HUDEP-2 (cell line): ENCODE data around the gene CHRNG.

Experiments
- DNase-seq, 76 experiments: peaks; one replicate each; lab custom pipeline; 2025; ENCODE audit not compliant: unreplicated experiment in 76 of 76; lab: John Stamatoyannopoulos, UW

Gene CHRNG

GRCh38 chr2:232539298-232540231 is at the start of gene CHRNG:
TSS of gene CHRNG (plus strand) at chr2:232539692. CDS start at chr2:232539748, 56 bp downstream.
- DNase-seq, result no peak

GRCh38 chr2:232490221-232491138 is 49.0 kb upstream of the CHRNG start:
- no peak for DNase-seq

GRCh38 chr2:232491139-232491780 is 48.2 kb upstream of the CHRNG start:
- no peak for DNase-seq

GRCh38 chr2:232492236-232492848 is 47.1 kb upstream of the CHRNG start:
- DNase-seq, result no peak

- DNase-seq, result no peak
Observed at GRCh38 chr2:232492963-232493700, 46.4 kb upstream of the CHRNG start.

- DNase-seq, result no peak
Observed at GRCh38 chr2:232493701-232494474, 45.6 kb upstream of the CHRNG start.

- no peak for DNase-seq
Observed at GRCh38 chr2:232494542-232494941, 45.0 kb upstream of the CHRNG start.

GRCh38 chr2:232495292-232495691 is 44.2 kb upstream of the CHRNG start:
- no peak for DNase-seq

- no peak for DNase-seq
Observed at GRCh38 chr2:232496501-232497270, 42.8 kb upstream of the CHRNG start.

- no peak for DNase-seq
Observed at GRCh38 chr2:232497348-232497747, 42.1 kb upstream of the CHRNG start.

- no peak for DNase-seq
Observed at GRCh38 chr2:232498452-232498851, 41.0 kb upstream of the CHRNG start.

- DNase-seq, result no peak
Observed at GRCh38 chr2:232501331-232501771, 38.1 kb upstream of the CHRNG start.

GRCh38 chr2:232501794-232502390 is 37.6 kb upstream of the CHRNG start:
- no peak for DNase-seq

GRCh38 chr2:232502511-232502910 is 37.0 kb upstream of the CHRNG start:
- no peak for DNase-seq

GRCh38 chr2:232502911-232503808 is 36.3 kb upstream of the CHRNG start:
- peak in 1 of 76 experiments; percentile 20 for DNase-seq

- no peak for DNase-seq
Observed at GRCh38 chr2:232503809-232504323, 35.6 kb upstream of the CHRNG start.

- DNase-seq, result no peak
Observed at GRCh38 chr2:232504438-232504837, 35.1 kb upstream of the CHRNG start.
